OCI-LY1 (cell line): ENCODE measurements around the gene SEMA3A.

Experiments used
- CTCF ChIP-seq: fragments of 200-600 bp; sonication (generic), shearing (Covaris generic); IDR thresholded peaks from 2 replicates; pipeline ENCODE4 v1.5.1; 2017; ENCODE audit warnings: mild to moderate bottlenecking, antibody characterized with exemption, low read length, moderate library complexity, mixed read lengths
- EZH2 ChIP-seq: fragments of 200-600 bp; sonication (generic), shearing (Covaris generic); IDR thresholded peaks from 2 replicates; pipeline ENCODE4 v1.8.0; 2017; ENCODE audit warnings: borderline replicate concordance, mixed run types, mild to moderate bottlenecking, antibody characterized with exemption, low read length, moderate library complexity, mixed read lengths

- TF ChIP-seq CTCF (no peak), EZH2 (no peak)
These were observed 35.9 kb upstream of the SEMA3A start for GRCh38 chr7:84230491-84230890.
